Measurements from ENCODE around the gene CSNK2A3.

CSNK2A3 gene

DNA sequence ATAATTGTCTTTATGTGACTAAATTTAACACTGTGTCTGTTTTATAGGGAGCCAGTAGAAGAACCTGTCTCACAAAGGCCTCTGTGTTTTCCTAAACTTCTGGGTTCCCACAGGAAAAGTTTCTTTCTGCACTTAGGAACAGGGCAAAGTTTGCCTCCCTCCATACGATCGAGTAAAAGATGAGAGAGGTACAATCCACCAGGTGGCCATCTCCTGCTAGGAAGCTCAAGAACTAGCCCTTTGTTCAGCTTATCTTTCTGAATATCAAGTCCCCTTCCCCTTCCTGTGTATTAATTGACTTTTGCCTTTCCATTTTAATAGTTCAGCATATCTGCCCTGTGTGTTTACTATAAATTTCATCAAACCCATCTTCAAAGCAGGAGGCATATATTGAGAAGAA, 18.0 kb downstream of the CSNK2A3 start:
- no peak for DNase-seq (ENCODE audit: low read depth)

DNA sequence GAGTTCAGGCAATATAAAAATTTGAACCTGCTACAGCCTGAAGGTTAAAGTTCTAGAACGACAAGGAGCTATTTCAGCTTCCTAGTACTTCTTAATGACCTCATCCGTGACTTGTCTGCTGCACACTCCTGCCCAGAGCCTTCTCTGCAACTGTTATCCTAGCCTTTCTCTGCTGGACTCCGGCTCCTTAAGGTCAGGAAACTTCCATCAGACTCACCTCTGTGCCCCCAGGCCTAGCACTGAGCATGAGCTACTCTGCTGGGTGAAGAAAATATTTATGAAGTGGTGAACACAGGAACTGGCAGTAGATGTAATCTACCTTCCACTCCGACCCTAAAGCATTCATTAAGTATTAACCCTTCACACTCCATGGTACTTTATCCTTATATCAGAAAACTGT, 18.4 kb downstream of the CSNK2A3 start:
- no peak for DNase-seq (ENCODE audit: low read depth)

- no peak for DNase-seq (ENCODE audit: low read depth)
Measured at GRCh38 chr11:11332141-11332710, 20.8 kb downstream of the CSNK2A3 start.

- no peak for DNase-seq (ENCODE audit: low read depth)
Measured at GRCh38 chr11:11329062-11329806, 23.8 kb downstream of the CSNK2A3 start.

- no peak for DNase-seq (ENCODE audit: low read depth)
Measured at GRCh38 chr11:11324090-11324489, 29.0 kb downstream of the CSNK2A3 start.

DNA sequence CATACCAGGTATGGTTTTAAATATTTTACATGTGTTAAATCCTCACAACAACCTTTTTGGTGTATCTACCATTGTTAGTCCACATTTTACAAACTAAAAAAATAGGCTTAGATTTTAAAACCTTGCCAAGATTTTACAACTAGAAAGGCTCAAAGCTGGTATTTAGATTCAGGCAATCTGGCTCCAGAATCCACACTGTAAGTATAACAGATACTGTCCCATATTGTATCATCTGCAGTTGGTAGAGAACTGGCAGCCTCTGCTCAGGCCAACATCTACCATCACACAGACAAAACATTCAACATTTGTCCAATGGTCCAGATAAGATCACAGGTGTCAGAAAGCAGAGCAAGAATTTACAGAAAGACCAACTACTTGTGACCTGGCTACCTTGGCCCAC, 30.9 kb downstream of the CSNK2A3 start:
- DNase-seq (ENCODE audit: low read depth) = no peak

DNA sequence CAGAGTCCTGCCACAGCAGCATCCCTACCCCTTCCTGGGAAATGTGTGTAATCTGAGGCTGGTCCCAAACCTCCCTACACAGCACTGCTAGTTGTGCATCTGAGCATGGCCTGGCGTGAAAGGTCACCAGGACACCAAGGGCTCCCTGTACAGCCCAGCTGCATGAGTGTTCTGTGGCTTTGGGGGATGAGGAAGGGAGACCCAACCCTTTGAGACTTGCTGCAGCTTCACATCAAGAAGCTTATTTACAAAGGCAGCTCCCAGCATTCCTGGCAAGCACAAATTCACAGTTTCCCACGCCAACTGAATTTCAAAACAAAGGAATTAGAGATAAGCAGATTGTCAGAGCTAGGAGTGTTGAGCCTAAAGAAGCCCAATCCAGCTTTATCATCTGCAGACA, 32.2 kb downstream of the CSNK2A3 start:
- DNase-seq (ENCODE audit: low read depth) = no peak

GRCh38 chr11:11318961-11319360, 34.1 kb downstream of the CSNK2A3 start:
- DNase-seq (ENCODE audit: low read depth) = no peak

DNA sequence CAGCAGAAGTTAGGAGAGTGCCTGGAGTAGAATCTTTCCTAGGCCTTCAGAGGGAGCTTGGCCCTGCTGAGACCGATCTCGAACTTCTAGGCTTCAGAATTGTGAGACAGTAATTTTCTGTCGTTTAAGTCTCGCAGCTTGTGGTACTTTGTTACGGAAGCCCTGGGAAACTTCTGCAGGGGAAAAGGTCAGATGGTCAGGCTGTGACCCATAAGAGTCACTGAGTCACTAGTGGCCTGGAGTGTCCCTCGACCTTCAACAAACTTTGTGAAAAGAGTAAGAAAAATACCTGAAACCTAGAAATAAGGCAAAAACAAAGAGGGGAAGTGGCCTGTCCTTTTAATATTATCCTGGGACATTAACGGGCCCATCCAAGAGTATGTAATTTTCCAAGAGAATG, 34.6 kb downstream of the CSNK2A3 start:
- DNase-seq (ENCODE audit: low read depth) = no peak

DNA sequence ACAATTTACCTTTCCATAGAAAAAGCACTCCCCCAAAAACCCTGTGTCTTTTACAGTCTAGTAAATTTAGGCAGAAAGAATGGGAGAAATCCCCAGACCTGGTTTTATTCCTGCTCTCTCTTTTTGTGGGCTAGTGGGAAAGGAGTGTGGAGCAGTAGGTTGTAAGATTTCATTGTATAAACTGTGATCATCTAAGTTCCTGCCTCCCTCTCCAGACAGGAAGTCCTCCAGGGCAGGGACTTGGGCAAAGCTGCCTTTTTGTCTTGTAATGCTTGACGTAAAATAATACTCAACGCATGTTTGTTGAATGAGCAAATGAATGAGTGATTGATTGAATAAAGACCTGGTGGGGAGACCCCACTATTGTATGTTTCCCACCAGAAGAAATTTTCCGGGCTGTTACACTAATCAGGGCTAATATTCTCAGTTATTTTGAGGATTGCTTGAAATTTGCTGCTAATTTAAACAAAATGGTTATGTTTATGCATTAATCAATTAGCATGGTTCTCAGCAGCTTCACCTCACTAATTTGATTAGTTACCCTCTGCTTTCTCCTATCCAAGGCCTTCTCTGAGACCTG, 36.3 kb downstream of the CSNK2A3 start:
- no peak for DNase-seq (ENCODE audit: low read depth)

DNA sequence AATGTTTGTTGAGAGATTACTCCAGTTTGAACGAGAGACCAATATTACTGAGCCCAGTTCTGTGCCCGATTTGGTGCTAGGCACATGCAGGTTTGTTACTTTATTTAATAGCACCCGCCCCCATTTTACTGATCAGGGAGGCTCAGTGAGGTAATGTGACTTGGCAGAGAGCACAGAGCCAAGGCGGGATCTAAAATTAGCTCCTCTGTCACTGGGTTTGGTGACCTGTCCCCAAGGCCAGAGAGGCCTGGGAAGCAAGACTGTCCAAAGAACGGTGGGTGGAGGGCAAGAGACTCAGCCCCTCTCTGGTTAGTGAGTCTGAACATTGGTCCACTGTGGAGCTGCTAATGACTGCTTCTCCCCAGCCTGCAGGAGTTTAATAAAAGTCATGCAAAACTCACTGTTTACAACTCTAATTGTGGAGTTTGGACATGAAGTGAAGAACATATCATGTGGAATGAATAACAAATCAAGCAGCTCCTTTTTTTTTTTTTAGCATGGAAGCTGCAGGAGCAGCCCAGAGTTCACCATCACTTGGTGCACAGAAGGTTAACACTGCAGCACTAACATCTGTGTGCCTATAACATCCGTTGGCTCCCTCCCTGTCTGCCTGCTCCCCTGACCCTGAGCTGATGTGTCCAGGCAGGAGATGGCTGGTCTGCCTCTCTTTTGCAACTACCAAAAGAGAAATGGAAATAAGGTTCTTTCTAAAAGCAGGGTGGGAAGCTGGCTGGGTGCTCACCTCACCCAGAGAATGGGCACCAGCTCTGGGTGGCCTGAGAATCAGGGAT, 39.0 kb downstream of the CSNK2A3 start:
- DNase-seq (ENCODE audit: low read depth) = no peak

GRCh38 chr11:11313426-11313825, 39.6 kb downstream of the CSNK2A3 start:
- no peak for DNase-seq (ENCODE audit: low read depth)

GRCh38 chr11:11312738-11313137, 40.3 kb downstream of the CSNK2A3 start:
- DNase-seq (ENCODE audit: low read depth) = no peak

GRCh38 chr11:11311169-11311568, 41.9 kb downstream of the CSNK2A3 start:
- no peak for DNase-seq (ENCODE audit: low read depth)

DNA sequence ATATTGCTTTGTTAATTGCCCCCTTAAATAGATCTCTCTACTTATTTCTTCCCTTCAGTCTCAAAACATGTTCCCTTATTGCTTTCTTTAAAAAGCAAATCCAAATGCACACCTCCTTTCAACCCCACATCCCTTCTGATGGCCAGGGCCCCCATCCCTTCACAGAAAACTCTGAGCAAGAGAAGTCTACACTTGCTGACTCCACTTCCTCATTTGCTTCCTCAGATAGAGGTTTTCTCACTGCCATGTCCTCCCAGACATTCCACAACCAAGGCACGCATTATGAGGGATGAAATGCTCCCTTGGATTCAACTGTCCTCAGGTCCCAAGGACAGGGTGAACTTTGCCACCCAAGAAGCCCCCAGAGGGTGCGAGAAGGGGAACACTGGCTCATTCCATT, 43.1 kb downstream of the CSNK2A3 start:
- no peak for DNase-seq (ENCODE audit: low read depth)

DNA sequence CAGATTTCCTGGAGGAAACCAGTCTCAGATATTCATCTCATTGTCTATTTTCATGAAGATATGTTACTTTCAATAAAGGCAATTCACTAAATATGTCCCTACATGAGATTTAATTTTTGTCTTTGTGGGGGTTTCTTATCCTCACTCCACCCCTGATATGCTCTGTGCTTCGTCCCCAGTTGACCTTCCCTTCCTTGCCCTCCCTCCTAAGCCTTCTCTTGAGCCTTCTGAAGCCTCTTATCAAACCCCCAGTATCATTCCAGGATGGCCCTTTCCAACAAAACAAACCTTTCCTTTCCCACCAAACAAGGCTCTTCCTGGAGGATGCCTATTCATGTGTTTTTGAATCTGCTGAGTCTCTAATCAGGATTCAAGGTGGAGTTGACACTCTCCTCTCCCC, 44.8 kb downstream of the CSNK2A3 start:
- DNase-seq (ENCODE audit: low read depth) = no peak

DNA sequence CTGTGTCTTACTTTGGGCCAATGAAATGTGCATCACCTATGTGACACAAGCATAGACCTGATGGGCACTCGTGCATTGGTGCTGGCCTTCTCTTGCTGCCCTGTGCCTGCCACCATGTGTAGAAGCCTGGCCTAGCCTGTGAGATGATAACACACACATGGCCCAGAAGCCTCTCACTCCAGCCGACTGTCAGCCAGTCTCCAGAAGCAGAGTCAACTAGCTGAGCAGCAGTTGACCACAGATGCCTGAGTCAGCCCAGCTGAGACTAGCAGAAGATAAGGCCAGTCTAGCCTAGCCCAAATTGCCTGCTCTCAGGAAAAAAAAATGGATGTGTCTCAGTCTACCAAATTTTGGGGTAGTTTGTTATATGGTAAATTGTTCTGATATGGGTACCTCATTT, 46.2 kb downstream of the CSNK2A3 start:
- no peak for DNase-seq (ENCODE audit: low read depth)

GRCh38 chr11:11304550-11304949, 48.5 kb downstream of the CSNK2A3 start:
- DNase-seq (ENCODE audit: low read depth) = no peak

- DNase-seq (ENCODE audit: low read depth) = no peak
Measured at GRCh38 chr11:11302565-11302964, 50.5 kb downstream of the CSNK2A3 start.

Measured in stimulated activated CD8-positive, alpha-beta memory T cell treated with anti-CD3 and anti-CD28 coated beads, Interleukin-15, amount 100 ng/mL, for 1 hour (primary cell).